Trophoblast cell (in vitro differentiated cells and primary cell): ENCODE measurements around the gene GDNF.

Experiments used
- DNase-seq, 2 donors: peaks; one replicate each; pipeline ENCODE4 v3.0.0-alpha.2; 2016
- H2AFZ ChIP-seq: 2 replicates; pipeline ENCODE4 v1.6.1; 2013; ENCODE audit warnings: low read length, moderate library complexity, mild to moderate bottlenecking; ENCODE audit not compliant: insufficient read depth, poor library complexity
- H2AK5ac ChIP-seq: 2 replicates; pipeline ENCODE4 v1.6.1; 2013; ENCODE audit warnings: mild to moderate bottlenecking, low read length
- H2BK120ac ChIP-seq: 2 replicates; pipeline ENCODE4 v1.6.1; 2013; ENCODE audit warnings: low read length, mild to moderate bottlenecking, moderate library complexity; ENCODE audit not compliant: insufficient read depth, poor library complexity
- H2BK12ac ChIP-seq: 2 replicates; pipeline ENCODE4 v1.6.1; 2013; ENCODE audit warnings: mild to moderate bottlenecking, low read length, moderate library complexity
- H2BK5ac ChIP-seq: 2 replicates; pipeline ENCODE4 v1.6.1; 2013; ENCODE audit warnings: low read length, low read depth, moderate library complexity, mild to moderate bottlenecking; ENCODE audit not compliant: poor library complexity
- H3K14ac ChIP-seq: 2 replicates; pipeline ENCODE4 v1.6.1; 2013; ENCODE audit warnings: mild to moderate bottlenecking, low read length
- H3K18ac ChIP-seq: 2 replicates; pipeline ENCODE4 v1.6.1; 2013; ENCODE audit warnings: mild to moderate bottlenecking, low read length
- H3K23ac ChIP-seq: 2 replicates; pipeline ENCODE4 v1.6.1; 2013; ENCODE audit warnings: low read length
- H3K27ac ChIP-seq: 2 replicates; pipeline ENCODE4 v1.5.1; 2013; ENCODE audit warnings: low read depth, mild to moderate bottlenecking, inconsistent platforms, low read length, moderate library complexity
- H3K27me3 ChIP-seq: 2 replicates; pipeline ENCODE4 v1.6.1; 2013; ENCODE audit warnings: inconsistent platforms, mild to moderate bottlenecking, low read length, moderate library complexity; ENCODE audit not compliant: insufficient read depth
- H3K36me3 ChIP-seq, 2 experiments: 1 replicate in 1 of 2; 2 replicates in 1 of 2; pipeline ENCODE4 v1.6.1; 2013; ENCODE audit warnings: low read length in 2 of 2, mild to moderate bottlenecking in 2 of 2, moderate library complexity in 1 of 2; ENCODE audit not compliant: insufficient read depth in 2 of 2, control insufficient read depth in 1 of 2
- H3K4ac ChIP-seq: 2 replicates; pipeline ENCODE4 v1.6.1; 2013; ENCODE audit warnings: low read depth, mild to moderate bottlenecking, low read length, moderate library complexity
- H3K4me1 ChIP-seq, 2 experiments: 1 replicate in 1 of 2; 2 replicates in 1 of 2; pipeline ENCODE4 v1.6.1; 2013; ENCODE audit warnings: low read length in 2 of 2, mild to moderate bottlenecking in 2 of 2, moderate library complexity in 1 of 2; ENCODE audit not compliant: insufficient read depth in 2 of 2, control insufficient read depth in 1 of 2
- H3K4me2 ChIP-seq: 2 replicates; pipeline ENCODE4 v1.6.1; 2013; ENCODE audit warnings: inconsistent platforms, mild to moderate bottlenecking, low read length, moderate library complexity
- H3K4me3 ChIP-seq: 2 replicates; pipeline ENCODE4 v1.5.1; 2013; ENCODE audit warnings: mild to moderate bottlenecking, low read depth, low read length, inconsistent platforms
- H3K79me1 ChIP-seq: one replicate; pipeline ENCODE4 v1.6.1; 2013; ENCODE audit warnings: low read length
- H3K79me2 ChIP-seq: 2 replicates; pipeline ENCODE4 v1.6.1; 2013; ENCODE audit warnings: low read length, mild to moderate bottlenecking; ENCODE audit not compliant: control insufficient read depth, insufficient read depth, poor library complexity
- H3K9ac ChIP-seq: 2 replicates; pipeline ENCODE4 v1.6.1; 2013; ENCODE audit warnings: mild to moderate bottlenecking, low read length
- H3K9me3 ChIP-seq: 2 replicates; pipeline ENCODE4 v1.6.1; 2013; ENCODE audit warnings: low read depth, mild to moderate bottlenecking, control low read depth, inconsistent platforms, low read length; ENCODE audit not compliant: insufficient read depth
- H4K12ac ChIP-seq: 2 replicates; pipeline ENCODE4 v1.6.1; 2013; ENCODE audit warnings: low read depth, mild to moderate bottlenecking, low read length, moderate library complexity
- H4K8ac ChIP-seq: 2 replicates; pipeline ENCODE4 v1.6.1; 2013; ENCODE audit warnings: low read depth, mild to moderate bottlenecking, low read length, moderate library complexity
- H4K91ac ChIP-seq: one replicate; pipeline ENCODE4 v1.6.1; 2013; ENCODE audit warnings: low read depth, mild to moderate bottlenecking, low read length, moderate library complexity
- WGBS: extraction: QIAGEN DNeasy Blood & Tissue Kit; methylation state at CpG from one replicate; pipeline ENCODE4 v1.1.7; 2013; ENCODE audit warnings: missing lambda C conversion rate; ENCODE audit not compliant: insufficient read length, insufficient coverage; ENCODE audit errors: extremely low coverage; 5-methylcytosine and 5-hydroxymethylcytosine counted together

GDNF gene

DNA sequence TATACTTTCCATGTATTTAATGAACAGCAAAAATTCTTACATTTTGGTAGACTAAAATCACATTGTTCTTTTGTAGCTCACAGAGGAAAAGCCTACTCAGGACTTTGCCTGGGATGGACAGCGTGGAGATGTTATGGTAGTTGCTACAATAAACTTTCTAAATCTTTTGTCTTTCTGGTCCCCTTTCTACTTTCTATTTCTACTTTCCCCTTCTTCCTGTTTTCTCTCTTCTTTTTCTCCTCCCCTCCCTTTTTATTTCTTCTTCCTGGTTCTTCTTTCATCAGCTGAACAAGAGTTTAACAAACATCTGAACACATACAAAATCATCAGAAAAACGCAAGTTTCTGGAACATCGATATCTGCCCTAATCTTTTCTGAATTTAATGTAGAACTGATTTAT lies 15.6 kb upstream of the GDNF start:
- Histone ChIP-seq H3K36me3 (no peaks in the 10 kb centered on the region), H2AFZ (no peak overlapping the region), H3K27me3 (no peaks in the 10 kb centered on the region), H3K27ac (no peak overlapping the region), H3K79me2 (no peaks in the 10 kb centered on the region), H3K4me1 (no peaks in the 10 kb centered on the region), H3K14ac (no peak overlapping the region), H3K18ac (no peak overlapping the region), H2BK120ac (no peak overlapping the region), H3K79me1 (no peaks in the 10 kb centered on the region), H4K91ac (no peak overlapping the region), H3K9me3 (no peaks in the 10 kb centered on the region), H3K4ac (no peak overlapping the region), H2AK5ac (no peak overlapping the region), H3K23ac (no peak overlapping the region), H3K4me3 (no peak overlapping the region), H3K4me2 (no peak overlapping the region), H2BK12ac (no peak overlapping the region), H2BK5ac (no peak overlapping the region), H4K12ac (no peak overlapping the region), H4K8ac (no peak overlapping the region), H3K9ac (no peak overlapping the region)
- no peak for DNase-seq
- no CpG with 5 or more reads among the region's 3 CpGs for WGBS

DNA sequence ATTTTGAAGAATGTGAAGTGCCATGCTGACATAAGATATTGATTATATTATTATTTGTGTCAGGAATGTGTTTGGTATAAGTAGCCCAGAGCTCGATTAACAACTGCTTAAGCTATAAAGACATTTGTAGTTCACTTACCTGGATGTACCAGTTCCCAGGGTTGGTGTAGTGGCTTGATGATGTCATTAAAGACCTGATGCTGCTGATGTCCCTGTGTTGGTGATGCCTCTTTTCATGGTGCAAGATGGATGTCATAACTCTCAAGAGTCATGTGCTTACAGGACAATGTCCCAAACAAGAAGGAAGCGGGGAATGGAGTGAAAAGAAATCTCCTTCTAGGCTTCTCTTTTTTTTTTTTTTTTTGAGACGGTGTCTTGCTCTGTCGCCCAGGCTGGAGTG lies 11.5 kb upstream of the GDNF start:
- H3K18ac ChIP-seq, result no peak overlapping the region
- no peaks in the 10 kb centered on the region for H3K79me2 ChIP-seq
- no peak overlapping the region for H2AFZ ChIP-seq
- H4K12ac ChIP-seq, result no peak overlapping the region
- H3K27ac ChIP-seq, result no peak overlapping the region
- H3K9ac ChIP-seq, result no peak overlapping the region
- H2BK5ac ChIP-seq, result no peak overlapping the region
- H3K79me1 ChIP-seq, result peaks cover 6% of the 10 kb centered on the region
- H3K23ac ChIP-seq, result no peak overlapping the region
- H2BK120ac ChIP-seq, result no peak overlapping the region
- no peak for DNase-seq
- H3K4me1 ChIP-seq, result peaks cover 4 to 10% of the 10 kb centered on the region in 2 experiments
- no CpG with 5 or more reads among the region's 4 CpGs for WGBS
- no peak overlapping the region for H4K8ac ChIP-seq
- no peaks in the 10 kb centered on the region for H3K9me3 ChIP-seq
- H3K4me3 ChIP-seq, result no peak overlapping the region
- H4K91ac ChIP-seq, result no peak overlapping the region
- no peak overlapping the region for H3K14ac ChIP-seq
- no peaks in the 10 kb centered on the region for H3K27me3 ChIP-seq
- no peaks in the 10 kb centered on the region for H3K36me3 ChIP-seq
- H2BK12ac ChIP-seq, result no peak overlapping the region
- H3K4ac ChIP-seq, result no peak overlapping the region
- H2AK5ac ChIP-seq, result no peak overlapping the region
- no peak overlapping the region for H3K4me2 ChIP-seq

DNA sequence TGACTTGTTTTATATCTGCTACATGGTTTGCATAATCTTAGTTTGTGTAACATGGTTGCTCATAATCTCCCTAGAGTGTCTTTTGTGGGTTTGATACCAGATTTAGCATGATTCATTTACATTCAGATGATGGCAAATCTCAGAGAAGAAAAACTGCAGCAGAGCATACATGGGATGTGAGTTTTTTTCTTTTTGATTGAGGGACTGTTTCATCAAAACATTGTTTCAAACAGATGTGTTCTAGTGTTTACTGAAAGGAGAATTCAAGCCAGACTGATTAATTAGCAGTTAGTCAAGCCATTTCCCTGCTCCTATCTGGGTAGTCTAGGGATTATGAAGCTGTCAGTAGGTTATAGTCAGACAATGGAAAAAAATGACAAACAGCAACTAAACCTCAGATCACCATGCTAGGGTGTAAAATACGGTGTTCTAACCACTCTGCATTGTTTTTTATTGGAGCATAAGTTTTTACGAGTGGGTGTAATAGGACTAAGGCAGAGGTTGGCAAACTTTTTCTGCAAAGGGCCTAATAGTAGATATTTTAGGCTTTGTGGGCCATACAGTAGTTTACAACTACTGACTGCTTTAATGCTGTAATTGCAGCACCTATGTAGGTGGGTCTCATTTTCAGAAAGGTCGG lies 10.5 kb upstream of the GDNF start:
- H3K9ac ChIP-seq, result no peak overlapping the region
- no peak overlapping the region for H2BK12ac ChIP-seq
- H4K91ac ChIP-seq, result no peak overlapping the region
- H2BK120ac ChIP-seq, result no peak overlapping the region
- peaks cover 6% of the 10 kb centered on the region for H3K79me1 ChIP-seq
- H3K4me2 ChIP-seq, result no peak overlapping the region
- H3K4ac ChIP-seq, result no peak overlapping the region
- no peaks in the 10 kb centered on the region for H3K36me3 ChIP-seq
- H3K23ac ChIP-seq, result no peak overlapping the region
- H3K27me3 ChIP-seq, result no peaks in the 10 kb centered on the region
- H3K9me3 ChIP-seq, result no peaks in the 10 kb centered on the region
- no peak overlapping the region for H2AK5ac ChIP-seq
- no peak overlapping the region for H3K14ac ChIP-seq
- H3K4me3 ChIP-seq, result no peak overlapping the region
- DNase-seq, result no peak
- no peak overlapping the region for H4K12ac ChIP-seq
- WGBS, result no CpG with 5 or more reads among the region's 3 CpGs
- H4K8ac ChIP-seq, result no peak overlapping the region
- H3K18ac ChIP-seq, result no peak overlapping the region
- H3K4me1 ChIP-seq, result peaks cover 4 to 11% of the 10 kb centered on the region in 2 experiments
- no peak overlapping the region for H3K27ac ChIP-seq
- H2AFZ ChIP-seq, result no peak overlapping the region
- no peaks in the 10 kb centered on the region for H3K79me2 ChIP-seq
- H2BK5ac ChIP-seq, result no peak overlapping the region

DNA sequence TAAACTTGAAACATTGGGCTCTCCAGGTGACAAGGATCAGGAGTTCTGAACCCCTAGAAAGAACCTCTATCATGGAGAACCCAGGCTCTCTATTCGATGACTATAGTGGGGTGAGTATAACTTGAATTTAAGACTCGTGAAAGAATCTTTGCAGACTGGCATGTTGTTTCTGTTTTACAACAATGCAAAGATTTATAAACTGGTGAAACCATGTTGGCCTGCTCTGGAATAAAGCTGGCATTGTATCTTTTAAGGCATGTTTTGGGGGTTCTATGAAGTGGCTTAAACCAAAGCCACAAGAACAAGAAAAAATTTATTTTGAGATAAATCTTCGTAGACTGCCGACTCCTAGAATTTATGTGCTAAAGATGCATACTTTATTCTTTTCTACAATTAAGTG lies 9.8 kb upstream of the GDNF start:
- Histone ChIP-seq H4K12ac (no peak overlapping the region), H3K9ac (no peak overlapping the region), H3K23ac (no peak overlapping the region), H4K8ac (no peak overlapping the region), H2AK5ac (no peak overlapping the region), H3K14ac (no peak overlapping the region), H3K9me3 (no peaks in the 10 kb centered on the region), H2AFZ (no peak overlapping the region), H3K4me3 (no peak overlapping the region), H3K36me3 (no peaks in the 10 kb centered on the region), H3K4me1 (peaks cover 4 to 13% of the 10 kb centered on the region in 2 experiments), H3K4ac (no peak overlapping the region), H4K91ac (no peak overlapping the region), H3K27me3 (no peaks in the 10 kb centered on the region), H2BK5ac (no peak overlapping the region), H3K18ac (no peak overlapping the region), H3K27ac (no peak overlapping the region), H3K79me1 (peaks cover 6% of the 10 kb centered on the region), H3K4me2 (no peak overlapping the region), H2BK12ac (no peak overlapping the region), H3K79me2 (no peaks in the 10 kb centered on the region), H2BK120ac (no peak overlapping the region)
- DNase-seq, result no peak
- WGBS, result no CpG with 5 or more reads among the region's 4 CpGs
